ENCODE measurements around the gene THRB.
A peak's percentile ranks its signal among the peaks of the same experiment; 100 is the strongest.

THRB gene

DNA sequence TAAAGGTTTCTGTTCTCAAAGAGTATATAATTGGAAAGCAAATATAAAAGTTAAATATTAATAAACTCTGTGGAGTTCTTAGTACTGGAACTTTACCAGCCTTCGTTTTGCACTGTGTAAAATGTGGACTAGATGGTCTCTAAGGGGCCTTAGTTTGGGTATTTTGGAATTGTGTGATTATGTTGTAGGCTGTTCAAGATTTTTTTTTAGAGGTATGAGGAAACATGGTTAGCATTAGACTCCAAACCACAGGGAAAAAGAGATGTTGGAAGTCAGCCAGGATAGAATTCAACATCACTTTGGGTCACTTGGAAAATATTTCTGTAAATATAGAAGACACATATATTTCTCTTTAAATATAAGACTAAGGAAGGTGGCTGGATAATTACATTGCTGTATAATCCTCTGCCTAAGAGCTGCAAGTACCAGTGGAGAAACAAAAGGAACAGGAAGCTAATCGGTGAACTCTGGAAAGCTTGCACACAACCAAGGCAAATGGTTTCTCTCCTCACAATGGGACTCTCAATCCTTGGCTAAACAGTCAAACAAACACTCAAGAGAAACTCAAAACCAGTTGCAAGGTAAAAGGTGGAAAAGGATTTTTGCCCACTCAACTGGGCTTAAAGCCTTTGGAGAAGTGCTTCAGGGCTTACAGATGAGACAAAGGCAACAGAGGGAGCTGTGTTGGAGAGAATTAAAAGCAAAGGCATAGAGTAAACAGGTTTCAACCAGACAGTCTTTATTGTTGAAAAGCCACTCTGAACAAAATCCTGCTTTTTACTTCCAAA lies 407.8 kb downstream of the THRB start:
- TF ChIP-seq, protein P1, sequence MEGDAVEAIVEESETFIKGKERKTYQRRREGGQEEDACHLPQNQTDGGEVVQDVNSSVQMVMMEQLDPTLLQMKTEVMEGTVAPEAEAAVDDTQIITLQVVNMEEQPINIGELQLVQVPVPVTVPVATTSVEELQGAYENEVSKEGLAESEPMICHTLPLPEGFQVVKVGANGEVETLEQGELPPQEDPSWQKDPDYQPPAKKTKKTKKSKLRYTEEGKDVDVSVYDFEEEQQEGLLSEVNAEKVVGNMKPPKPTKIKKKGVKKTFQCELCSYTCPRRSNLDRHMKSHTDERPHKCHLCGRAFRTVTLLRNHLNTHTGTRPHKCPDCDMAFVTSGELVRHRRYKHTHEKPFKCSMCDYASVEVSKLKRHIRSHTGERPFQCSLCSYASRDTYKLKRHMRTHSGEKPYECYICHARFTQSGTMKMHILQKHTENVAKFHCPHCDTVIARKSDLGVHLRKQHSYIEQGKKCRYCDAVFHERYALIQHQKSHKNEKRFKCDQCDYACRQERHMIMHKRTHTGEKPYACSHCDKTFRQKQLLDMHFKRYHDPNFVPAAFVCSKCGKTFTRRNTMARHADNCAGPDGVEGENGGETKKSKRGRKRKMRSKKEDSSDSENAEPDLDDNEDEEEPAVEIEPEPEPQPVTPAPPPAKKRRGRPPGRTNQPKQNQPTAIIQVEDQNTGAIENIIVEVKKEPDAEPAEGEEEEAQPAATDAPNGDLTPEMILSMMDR (IDR thresholded peaks at IDR 0.05): no peak

GRCh38 chr3:24086206-24086605 lies 408.4 kb downstream of the THRB start:
- TF ChIP-seq, protein P1 (IDR thresholded peaks at IDR 0.05): no peak

DNA sequence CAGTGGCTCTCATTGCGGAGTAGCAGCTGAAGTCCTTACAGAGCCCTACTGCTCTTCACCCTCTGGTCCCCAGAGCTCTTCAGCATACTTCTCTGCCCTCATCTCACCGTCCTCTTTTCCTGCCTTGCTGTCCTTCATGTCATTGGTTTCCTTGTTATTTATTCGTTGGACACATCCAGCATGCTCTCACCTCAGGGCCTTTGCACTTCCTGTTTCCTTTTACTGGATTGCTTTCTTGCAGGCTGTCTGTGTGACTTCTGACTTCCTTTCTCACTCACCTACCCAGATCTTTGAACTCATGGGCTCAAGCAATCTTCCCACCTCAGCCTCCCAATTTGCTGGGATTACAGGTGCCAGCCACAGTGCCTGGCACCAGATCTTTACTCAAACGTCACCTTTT lies 422.5 kb downstream of the THRB start:
- TF ChIP-seq, protein P1 (IDR thresholded peaks at IDR 0.05): no peak

DNA sequence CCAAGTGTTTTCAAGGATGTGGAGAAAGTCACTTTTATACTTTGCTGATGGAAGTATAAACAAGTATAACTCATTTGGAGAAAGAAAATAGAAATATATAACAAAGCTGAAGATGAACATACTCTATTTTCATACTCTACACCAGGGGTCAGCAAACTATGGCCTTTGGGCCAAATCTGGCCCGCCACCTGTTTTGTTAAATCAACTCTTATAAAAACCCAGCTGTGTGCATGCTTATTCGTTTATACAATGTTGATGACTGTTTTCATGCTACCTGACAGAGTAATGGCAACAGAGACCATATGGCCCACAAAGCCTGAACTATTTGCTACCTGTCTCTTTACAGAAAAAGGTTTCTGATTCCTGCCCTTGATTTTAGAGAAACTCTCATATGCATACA lies 425.6 kb downstream of the THRB start:
- TF ChIP-seq, protein P1 (IDR thresholded peaks at IDR 0.05): peak; percentile 56

GRCh38 chr3:24067483-24067882 lies 427.2 kb downstream of the THRB start:
- TF ChIP-seq, protein P1 (IDR thresholded peaks at IDR 0.05): no peak

Measured in LNCAP (cell line).